ENCODE data around the gene SCN5A.

Gene SCN5A

GRCh38 chr3:38622336-38622735 lies 27.2 kb downstream of the SCN5A start:
- no peak for DNase-seq (ENCODE audit: low spot score)

- no peak for DNase-seq (ENCODE audit: low spot score)
Observed at GRCh38 chr3:38620236-38620635, 29.3 kb downstream of the SCN5A start.

GRCh38 chr3:38618343-38618742 lies 31.1 kb downstream of the SCN5A start:
- no peak for DNase-seq (ENCODE audit: low spot score)

- DNase-seq (ENCODE audit: low spot score), result no peak
Observed at GRCh38 chr3:38617586-38617985, 31.9 kb downstream of the SCN5A start.

GRCh38 chr3:38617137-38617536 lies 32.4 kb downstream of the SCN5A start:
- DNase-seq (ENCODE audit: low spot score), result no peak

- DNase-seq (ENCODE audit: low spot score), result no peak
Observed at GRCh38 chr3:38616658-38617057, 32.8 kb downstream of the SCN5A start.

GRCh38 chr3:38616111-38616510 lies 33.4 kb downstream of the SCN5A start:
- no peak for DNase-seq (ENCODE audit: low spot score)

GRCh38 chr3:38614651-38615352 lies 34.7 kb downstream of the SCN5A start:
- no peak for DNase-seq (ENCODE audit: low spot score)

GRCh38 chr3:38614091-38614490 lies 35.4 kb downstream of the SCN5A start:
- DNase-seq (ENCODE audit: low spot score), result no peak

- no peak for DNase-seq (ENCODE audit: low spot score)
Observed at GRCh38 chr3:38613426-38613825, 36.1 kb downstream of the SCN5A start.

- DNase-seq (ENCODE audit: low spot score), result no peak
Observed at GRCh38 chr3:38611866-38612265, 37.6 kb downstream of the SCN5A start.

- no peak for DNase-seq (ENCODE audit: low spot score)
Observed at GRCh38 chr3:38610934-38611333, 38.6 kb downstream of the SCN5A start.

- no peak for DNase-seq (ENCODE audit: low spot score)
Observed at GRCh38 chr3:38610436-38610835, 39.1 kb downstream of the SCN5A start.

GRCh38 chr3:38609386-38610111 lies 39.9 kb downstream of the SCN5A start:
- no peak for DNase-seq (ENCODE audit: low spot score)

- no peak for DNase-seq (ENCODE audit: low spot score)
Observed at GRCh38 chr3:38608961-38609360, 40.5 kb downstream of the SCN5A start.

GRCh38 chr3:38608086-38608775 lies 41.3 kb downstream of the SCN5A start:
- no peak for DNase-seq (ENCODE audit: low spot score)

- DNase-seq (ENCODE audit: low spot score), result no peak
Observed at GRCh38 chr3:38606561-38606960, 42.9 kb downstream of the SCN5A start.

- no peak for DNase-seq (ENCODE audit: low spot score)
Observed at GRCh38 chr3:38605981-38606380, 43.5 kb downstream of the SCN5A start.

- no peak for DNase-seq (ENCODE audit: low spot score)
Observed at GRCh38 chr3:38604246-38604645, 45.2 kb downstream of the SCN5A start.

GRCh38 chr3:38603731-38604131 lies 45.8 kb downstream of the SCN5A start:
- DNase-seq (ENCODE audit: low spot score), result no peak

- DNase-seq (ENCODE audit: low spot score), result no peak
Observed at GRCh38 chr3:38602576-38603250, 46.8 kb downstream of the SCN5A start.

- DNase-seq (ENCODE audit: low spot score), result no peak
Observed at GRCh38 chr3:38601956-38602550, 47.4 kb downstream of the SCN5A start.
